Spleen (tissue), 7 donors: ENCODE results near the gene C6orf58.

ENCODE experiments used
- POLR2A ChIP-seq, 3 donors: fragments of 450-650 bp; IDR thresholded peaks; one replicate each; pipeline ENCODE4 v1.5.1; 2017; ENCODE audit warnings: antibody characterized with exemption in 3 of 3, mild to moderate bottlenecking in 1 of 3
- POLR2AphosphoS5 ChIP-seq, 3 donors: sonication (generic); formaldehyde crosslinking; IDR thresholded peaks; one replicate each; pipeline ENCODE4 v1.5.1; 2017; ENCODE audit warnings: antibody characterized with exemption in 3 of 3
- TF ChIP-seq, protein P1 (sequence below), 11 experiments: fragments of 200-600 bp in 7 of 11; fragments of 450-650 bp in 4 of 11; sonication (generic) in 4 of 11; IDR thresholded peaks in 8 of 11; conservative IDR thresholded peaks in 3 of 11; 1 replicate in 7 of 11; 2 replicates in 4 of 11; pipeline versions ENCODE4 v1.4.0 to v1.8.0; 2016 to 2021; ENCODE audit warnings: antibody characterized with exemption in 11 of 11, inconsistent platforms in 4 of 11, mild to moderate bottlenecking in 1 of 11
- donor health status: DM: no; HTN: no; CAD: no; lungs with moderate emphysema.
- donor health status: DM: no; HTN: no; CAD: no.
- donor health status: DM: no; HTN: no; CAD: no.

DNA sequence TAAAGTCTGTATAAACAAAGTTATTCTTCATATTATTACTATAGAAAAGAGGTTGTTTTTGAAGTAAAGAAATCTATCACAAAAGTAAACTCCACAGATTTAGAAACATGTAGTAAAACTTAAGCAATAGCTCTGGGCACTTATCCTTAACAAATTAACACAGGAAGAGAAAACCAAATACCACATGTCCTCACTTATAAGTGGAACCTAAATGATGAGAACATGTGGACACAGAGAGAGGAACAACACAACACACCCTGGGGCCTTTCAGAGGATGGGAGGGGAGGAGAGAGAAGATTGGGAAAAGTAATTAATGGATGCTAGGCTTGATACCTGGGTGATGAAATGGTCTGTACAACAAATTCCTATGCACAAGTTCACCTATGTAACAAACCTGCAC is 57.2 kb downstream of the C6orf58 start:
- TF ChIP-seq POLR2A (IDR thresholded peaks at IDR 0.05) (no peak), POLR2AphosphoS5 (IDR thresholded peaks at IDR 0.05) (no peak)
- TF ChIP-seq, protein P1, sequence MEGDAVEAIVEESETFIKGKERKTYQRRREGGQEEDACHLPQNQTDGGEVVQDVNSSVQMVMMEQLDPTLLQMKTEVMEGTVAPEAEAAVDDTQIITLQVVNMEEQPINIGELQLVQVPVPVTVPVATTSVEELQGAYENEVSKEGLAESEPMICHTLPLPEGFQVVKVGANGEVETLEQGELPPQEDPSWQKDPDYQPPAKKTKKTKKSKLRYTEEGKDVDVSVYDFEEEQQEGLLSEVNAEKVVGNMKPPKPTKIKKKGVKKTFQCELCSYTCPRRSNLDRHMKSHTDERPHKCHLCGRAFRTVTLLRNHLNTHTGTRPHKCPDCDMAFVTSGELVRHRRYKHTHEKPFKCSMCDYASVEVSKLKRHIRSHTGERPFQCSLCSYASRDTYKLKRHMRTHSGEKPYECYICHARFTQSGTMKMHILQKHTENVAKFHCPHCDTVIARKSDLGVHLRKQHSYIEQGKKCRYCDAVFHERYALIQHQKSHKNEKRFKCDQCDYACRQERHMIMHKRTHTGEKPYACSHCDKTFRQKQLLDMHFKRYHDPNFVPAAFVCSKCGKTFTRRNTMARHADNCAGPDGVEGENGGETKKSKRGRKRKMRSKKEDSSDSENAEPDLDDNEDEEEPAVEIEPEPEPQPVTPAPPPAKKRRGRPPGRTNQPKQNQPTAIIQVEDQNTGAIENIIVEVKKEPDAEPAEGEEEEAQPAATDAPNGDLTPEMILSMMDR (IDR thresholded peaks at IDR 0.05 in 8 of 11, conservative IDR thresholded peaks at IDR 0.05 in 3 of 11): no peak
